Left hindlimb (tissue), 1 donor: ENCODE measurements around the gene CEACAM3.

Experiments
- DNase-seq: peaks from one replicate; pipeline ENCODE4 v3.0.0-alpha.2; 2018

Gene CEACAM3

DNA sequence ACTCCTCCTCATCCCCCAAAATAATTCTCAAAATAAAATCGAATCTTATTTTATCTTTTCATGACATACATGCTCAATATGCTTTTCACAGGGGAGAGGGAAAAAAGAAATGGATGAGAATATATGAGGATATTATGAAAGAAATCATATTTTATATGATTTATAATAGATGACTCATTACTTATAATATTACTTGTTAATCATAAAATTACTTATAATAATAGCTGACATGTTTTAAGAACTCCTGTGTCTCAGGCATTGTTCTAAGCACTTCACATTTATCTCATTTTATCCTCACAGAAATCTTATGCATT lies 3.0 kb upstream of the CEACAM3 start:
- no peak for DNase-seq

DNA sequence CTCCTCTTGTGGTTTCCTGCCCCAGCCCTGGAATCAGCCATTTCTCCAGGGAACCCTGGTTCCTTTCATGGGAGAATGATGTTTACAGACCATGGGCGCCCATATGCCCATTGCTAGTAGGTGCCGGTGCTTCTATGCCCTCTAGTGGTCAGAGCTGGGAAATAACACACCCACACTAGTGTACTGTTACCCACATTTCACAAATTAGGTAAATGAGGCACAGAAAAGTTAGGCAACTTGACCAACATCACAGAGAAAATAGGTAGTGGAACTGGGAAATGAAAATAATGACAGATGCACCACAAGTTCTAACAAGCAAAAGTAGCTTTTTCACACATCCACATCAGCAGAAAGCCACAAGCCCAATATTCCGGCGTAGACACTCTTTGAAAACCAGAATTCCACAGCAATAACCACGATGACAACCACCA lies 1.3 kb upstream of the CEACAM3 start:
- DNase-seq = no peak

DNA sequence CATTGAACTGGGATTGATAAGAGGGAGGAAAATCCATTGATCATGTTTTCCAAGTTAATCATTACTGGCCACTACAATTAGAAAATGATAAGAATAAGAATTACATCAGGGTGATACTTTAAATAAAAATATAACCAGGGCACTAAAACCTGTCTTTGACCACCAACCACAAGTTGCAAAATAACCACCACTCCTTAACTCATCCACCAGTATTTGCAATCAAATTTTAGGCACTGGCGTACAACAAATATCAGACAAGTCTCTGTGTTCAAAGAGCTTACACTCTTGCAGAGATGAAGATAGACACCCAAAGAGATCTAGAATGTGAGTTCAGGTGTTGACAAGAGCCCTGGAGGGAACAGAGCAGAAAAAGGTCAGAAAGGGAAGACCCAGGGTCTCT lies 514 bp downstream of the CEACAM3 start:
- no peak for DNase-seq

DNA sequence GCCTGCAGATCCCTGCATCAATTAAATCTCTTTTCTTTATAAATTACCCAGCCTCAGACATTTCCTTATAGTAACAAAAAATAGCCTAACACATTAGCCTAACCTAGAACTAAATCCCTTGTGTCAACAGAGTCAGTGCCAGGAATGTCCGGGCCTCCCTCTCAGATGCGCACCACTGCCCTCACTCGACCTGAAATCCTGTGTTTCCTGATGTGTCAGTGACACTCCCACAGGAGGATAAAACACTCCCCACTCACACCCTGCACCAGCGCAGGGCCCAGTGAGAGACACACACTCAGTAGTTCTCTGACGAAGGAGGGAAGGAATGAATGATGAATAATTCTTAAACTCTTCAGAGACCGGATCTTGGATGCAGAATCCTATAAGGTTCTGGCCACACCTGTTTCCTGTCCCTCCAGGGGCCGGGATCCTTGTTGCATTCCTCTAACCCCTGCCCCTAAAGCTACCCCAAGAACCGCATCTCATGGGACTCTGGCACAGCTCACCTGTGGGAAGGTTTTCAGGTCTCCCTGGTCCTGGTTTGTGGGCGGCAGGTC lies 3.1 kb downstream of the CEACAM3 start:
- no peak for DNase-seq

DNA sequence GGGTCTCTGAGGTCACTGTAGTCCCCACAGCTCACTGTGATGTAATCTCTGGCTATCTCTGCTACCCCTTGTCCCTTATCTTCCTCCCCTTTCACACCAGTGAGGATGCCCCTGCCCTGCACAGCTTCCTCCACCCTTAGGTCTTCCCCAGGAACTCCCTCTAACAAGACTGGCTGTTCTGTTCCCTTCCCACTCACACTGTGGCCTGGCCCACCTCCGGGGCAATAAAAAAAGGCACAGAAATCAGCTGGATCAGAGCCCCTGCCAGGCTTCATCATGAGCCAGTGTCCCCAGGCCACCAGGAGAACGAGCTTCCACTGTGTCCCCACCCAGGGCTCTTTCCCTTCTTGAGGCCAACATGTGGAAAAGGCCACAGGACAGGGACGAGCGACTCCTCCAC lies 4.6 kb downstream of the CEACAM3 start:
- DNase-seq = no peak

DNA sequence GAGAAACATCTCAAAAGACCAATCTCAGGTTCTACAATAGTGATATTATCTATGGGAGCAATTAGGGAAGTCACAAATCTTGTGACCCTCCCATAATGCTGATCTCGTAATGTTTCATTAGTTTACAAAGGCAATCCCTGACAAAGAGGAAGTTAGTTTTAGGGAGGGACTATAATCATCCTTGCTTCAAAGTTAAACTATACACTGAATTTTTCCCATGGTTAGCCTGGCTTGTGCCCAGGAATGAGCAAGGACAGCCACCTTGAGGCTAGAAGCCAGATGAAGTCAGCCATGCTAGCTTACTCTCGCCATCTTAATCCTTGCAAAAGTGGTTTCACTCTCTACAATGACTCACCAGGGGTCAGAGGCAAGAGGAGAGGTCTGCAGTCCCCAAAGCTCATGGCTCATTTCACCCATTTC lies 5.4 kb downstream of the CEACAM3 start:
- DNase-seq = no peak

DNA sequence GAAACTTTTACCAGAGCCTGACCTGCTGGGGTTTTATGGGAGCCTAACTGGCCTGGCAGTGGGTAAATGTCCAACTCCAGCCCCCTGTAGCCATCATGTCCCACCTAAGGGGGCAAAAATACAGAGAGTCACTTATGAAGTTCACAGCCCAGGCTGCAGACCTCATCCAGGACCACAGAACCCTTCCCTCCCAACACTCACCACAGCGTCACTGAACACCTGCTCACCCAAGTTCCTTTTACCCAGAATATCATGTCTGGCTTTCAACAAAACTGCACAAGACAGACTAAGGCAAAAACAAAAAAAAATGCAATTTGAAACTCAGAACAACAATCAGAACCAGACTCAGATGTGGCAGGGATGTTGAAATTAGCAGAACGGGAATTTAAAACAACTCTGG lies 6.4 kb downstream of the CEACAM3 start:
- DNase-seq = no peak

DNA sequence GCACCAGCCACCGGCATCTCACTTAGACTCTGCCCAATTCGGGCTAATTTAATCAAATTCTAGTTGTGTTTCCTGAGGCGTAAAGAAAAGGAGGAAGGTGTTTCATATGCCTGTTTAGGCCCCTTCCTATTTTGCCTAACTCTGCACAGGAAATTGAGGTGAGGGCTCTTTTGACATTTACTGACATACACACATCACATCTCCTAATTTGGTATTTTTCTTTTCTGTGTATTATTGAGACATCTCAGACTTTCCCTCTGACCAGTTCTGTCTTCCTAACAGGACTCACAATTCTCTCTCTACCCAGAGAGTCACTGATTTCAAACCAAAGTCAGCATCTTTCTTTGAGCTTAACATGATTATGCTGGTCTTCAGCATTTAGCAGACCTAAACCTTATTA lies 7.9 kb downstream of the CEACAM3 start:
- DNase-seq = no peak

DNA sequence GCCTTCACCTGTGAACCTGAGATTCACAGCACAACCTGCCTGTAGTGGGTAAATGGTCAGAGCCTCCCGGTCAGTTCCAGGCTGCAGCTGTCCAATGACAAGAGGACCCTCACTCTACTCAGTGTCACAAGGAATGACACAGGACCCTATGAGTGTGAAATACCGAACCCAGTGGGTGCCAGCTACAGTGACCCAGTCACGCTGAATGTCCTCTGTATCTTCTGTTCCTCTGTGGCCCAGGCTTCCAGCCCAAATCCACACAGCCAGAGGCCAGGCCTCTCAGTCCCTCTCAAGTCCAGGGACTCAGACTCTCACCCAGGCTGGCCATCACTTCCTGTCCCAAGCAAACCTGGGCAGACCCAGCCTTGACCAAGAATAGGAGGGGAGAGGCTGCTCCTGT lies 10.8 kb downstream of the CEACAM3 start:
- no peak for DNase-seq

DNA sequence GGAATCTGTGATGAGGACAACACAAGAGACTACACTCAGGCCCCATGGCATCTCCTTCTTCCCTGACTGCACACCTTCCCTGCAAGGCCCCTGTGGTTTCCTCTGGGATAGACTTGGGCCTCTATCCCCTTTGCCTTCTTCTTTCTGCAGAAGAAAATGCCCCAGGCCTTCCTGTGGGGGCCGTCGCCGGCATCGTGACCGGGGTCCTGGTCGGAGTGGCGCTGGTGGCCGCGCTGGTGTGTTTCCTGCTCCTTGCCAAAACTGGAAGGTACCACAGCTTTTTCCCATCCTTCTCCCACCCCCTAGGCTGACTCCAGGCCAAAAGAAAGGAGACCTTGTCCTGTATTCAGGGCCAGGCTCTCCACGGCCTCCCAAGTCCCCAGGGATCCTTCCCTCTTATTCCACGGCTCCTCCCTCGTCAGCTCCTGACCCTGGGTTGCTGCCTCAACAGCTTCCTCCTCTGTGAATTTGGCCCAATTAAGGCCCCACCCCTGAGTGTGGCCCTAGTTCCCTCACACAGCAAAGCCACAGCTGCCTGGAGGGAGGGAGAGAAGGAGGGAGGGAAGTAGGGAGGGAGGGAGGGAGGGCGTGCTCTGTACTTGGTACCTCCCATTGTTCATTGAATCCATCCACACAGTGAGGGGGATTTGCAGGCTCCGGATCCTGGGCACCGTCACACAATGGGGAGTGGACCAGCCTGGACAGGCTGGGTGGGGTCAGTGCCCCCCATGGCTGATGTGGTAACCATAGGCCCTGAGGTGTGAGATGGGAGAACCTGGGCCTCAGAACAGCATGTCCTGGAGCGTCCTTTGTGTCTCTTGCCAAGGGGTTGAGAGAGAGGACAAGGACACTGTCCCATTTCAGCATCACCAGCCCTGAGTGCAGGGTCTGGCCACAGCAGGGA lies 12.5 kb downstream of the CEACAM3 start:
- DNase-seq = no peak

DNA sequence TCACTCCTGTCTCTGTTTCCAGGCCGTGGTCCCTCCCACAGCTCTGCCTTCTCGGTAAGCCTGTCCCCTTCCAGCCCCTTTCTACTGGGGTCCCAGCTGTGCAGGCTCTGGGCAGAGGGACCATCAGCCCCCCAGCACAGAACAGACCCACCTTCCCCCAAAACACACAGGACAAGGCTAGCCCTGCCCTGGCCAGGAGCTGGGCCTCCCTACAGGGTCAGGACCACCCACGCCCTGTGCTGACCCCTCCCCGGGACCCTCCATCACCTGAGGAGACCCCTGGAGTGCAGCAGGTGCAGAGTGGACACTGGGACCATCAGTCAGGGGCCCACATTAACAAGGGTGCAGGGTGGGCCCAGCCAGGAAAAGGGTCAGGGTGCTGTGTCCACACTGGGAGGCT lies 13.9 kb downstream of the CEACAM3 start:
- DNase-seq = no peak

DNA sequence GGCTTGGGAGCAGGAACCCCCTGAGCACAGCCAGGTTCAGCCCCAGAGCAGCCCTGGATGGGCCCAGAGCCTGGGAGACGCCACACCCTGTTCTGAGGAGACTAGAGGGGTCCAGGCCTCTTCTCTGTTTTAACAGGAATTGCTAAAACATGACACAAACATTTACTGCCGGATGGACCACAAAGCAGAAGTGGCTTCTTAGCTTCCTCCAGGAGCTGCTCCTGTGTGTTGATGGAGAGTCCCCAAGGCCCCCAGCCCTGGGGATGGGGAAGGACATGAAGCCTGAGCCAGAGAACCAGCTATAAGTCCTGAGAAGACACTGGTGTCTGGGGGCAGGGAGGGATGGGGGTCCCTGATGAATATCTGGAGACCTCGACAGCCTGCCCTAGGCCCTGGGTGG lies 14.6 kb downstream of the CEACAM3 start:
- no peak for DNase-seq

DNA sequence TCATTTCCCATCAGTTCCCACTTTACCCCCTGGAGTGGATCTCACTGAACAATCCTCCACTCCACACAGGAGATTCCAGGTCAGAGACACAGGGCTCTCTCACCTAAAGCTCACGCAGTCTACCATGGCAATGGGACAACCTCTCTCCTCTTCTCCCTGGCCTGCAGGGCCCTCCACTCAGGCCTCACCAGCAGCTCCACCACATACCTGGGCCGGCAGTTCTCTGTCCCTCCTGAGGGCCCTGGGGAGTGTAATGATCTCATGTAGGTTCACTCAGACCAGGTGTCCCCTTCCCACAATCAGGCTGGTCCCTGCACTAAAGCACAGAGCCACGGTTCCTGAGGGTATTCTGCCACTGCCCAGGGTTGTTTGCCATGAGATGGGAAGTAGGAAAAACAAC lies 15.6 kb downstream of the CEACAM3 start:
- no peak for DNase-seq

DNA sequence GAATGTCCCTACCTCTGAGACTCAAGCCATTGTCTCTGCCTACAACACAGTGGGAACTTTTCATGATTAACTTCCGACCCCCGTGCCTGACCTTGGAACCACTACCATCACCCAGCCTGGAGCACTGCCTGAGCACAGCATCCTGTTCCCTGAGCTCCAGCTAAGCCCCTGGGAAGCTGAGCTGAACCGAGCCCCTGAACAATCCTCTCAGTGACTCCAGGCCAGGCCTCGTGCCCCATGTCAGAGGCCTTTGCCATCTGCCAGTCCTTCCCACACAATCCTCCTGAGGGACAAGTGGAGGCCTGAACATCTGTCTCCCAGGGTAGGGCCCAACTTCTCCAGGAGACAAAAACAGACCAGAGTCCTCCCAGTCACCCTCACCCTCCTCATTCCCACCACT lies 17.5 kb downstream of the CEACAM3 start:
- no peak for DNase-seq

DNA sequence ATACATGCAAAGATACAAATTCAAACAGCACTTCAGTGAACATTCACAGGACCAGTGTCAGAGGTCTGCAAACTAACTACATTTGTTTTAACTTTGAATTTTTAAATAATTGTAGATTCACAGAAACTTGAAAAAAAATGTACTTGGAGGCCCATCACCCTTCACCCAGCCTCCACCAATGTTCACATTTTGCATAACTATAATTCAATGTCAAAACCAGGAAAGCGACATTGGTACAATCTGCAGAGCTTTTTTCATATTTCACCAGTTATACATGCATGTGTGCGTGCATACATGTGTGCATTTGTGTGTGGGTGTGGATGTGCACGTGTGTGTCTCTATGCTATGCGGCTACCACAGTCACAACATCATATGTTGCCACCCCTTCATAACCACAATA lies 18.9 kb downstream of the CEACAM3 start:
- DNase-seq = no peak

DNA sequence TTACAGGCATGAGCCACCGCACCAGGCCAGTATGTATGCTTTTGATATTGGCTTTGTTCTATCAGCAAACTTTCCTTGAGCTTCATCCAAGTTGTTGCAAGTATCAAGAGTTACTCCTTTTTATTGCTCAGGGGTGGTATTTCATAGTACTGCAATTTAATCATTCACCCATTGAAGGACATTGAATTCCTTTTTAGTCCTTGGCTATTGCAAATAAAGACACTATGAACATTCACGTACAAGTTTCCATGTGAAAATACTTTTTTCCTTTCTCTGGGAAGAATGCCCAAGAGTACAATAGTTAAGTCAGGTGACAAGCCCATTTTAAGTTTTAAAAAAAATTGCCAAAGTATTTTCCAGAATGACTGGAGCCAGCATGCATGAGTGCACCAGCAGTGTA lies 20.4 kb downstream of the CEACAM3 start:
- DNase-seq = no peak

DNA sequence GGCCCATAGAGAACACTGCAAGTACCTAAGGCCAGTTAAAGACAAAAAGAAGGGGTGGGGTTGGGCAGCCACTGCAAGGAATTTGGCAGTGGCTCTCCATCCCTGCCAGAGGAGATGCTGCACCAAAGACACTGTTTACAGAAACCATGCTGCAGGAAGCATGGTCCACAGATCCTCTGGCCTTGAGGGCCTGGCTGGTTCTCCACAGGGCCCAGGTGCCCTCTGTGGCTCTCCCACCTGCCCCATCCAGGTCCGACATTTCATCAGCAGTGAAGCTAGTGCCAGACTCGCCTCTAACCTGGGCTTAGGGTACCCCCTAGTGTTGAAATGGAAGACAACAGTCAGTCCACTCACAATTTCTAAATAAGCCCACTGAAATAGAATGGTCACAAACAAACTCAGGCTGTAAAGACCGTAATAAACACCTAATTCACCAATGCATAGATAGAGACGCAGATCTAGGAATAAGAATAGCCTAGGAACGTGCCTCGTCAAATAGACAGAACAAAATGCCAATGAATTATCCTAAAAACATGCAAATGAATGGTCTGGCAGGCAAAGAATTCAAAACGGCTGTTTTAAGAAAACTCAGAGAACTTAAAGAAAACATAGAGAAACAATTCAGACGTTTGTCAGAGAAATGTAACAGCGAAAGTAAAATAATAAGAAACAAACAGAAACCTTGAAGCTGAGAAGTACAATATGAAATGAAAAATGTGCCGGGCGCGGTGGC lies 24.8 kb downstream of the CEACAM3 start:
- no peak for DNase-seq

DNA sequence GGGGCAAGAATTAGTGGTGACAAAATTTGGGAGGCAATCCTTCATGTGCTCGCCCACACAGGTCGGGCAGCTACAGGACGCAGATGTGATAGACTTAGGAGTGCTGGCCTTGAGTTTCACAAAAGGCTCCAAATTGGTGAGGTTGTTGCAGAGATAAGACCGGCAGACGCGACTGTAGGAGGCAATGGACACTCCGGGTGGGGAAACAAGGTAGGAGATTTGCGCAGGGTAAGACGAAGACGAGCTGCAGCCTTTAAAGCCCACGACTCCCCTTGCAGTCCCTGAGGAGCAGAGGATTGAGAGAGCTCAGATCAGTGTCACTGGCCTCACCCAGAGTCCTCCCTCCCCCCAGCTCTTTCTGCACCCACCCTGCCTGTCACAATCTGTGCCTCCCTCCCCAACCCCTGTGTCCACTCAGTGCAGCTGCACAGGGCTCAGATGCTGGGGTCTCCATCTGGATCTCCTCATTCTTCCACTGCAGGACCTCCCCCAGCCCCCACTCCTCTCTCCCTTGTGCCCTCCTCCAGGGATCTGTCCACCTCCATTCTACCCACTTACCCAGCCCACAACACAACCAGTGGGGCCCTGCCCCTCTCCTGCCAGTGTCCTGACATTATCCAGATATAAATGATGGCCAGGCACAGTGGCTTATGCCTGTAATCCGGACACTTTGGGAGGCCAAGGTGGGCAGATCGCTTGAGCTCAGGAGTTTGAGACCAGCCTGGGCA lies 41.8 kb downstream of the CEACAM3 start:
- no peak for DNase-seq

DNA sequence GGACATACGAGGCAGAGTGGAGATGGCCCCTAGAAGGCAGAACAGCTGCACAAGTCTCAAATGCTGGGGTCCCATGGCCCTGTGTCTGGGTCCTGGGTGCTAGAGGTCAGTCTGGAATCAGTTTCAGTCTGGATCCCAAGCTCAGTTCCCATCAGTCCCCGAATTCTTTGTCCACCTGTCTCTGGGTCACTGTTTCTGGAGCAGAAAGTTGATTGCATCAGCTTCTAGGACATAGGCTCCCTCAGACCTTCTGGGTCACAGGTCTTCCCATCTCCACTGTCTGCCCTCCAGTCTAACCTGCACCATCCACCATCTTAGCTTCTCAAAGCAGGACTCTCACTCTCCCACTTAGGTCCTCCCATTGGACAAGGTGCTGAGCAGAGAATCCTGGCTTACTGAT lies 42.8 kb downstream of the CEACAM3 start:
- DNase-seq = no peak

DNA sequence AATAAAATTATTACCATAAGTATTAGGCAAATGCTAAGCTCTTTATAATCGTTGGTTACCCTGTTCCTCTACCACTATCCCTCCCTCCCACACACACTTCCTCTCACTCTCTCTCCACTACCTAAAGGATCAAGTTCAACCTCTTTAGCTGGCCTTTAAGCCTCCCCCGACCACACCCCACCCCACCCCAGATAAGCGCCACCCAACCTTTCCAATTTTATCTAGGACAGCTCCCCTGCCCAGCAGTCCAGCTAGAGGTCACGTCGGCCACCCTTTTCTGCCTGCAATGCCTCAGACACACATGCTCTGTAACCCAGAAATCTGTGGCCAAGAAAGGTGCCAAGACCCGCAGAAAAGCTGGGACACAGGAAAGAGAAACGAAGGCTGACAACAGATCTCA lies 47.0 kb downstream of the CEACAM3 start:
- no peak for DNase-seq

DNA sequence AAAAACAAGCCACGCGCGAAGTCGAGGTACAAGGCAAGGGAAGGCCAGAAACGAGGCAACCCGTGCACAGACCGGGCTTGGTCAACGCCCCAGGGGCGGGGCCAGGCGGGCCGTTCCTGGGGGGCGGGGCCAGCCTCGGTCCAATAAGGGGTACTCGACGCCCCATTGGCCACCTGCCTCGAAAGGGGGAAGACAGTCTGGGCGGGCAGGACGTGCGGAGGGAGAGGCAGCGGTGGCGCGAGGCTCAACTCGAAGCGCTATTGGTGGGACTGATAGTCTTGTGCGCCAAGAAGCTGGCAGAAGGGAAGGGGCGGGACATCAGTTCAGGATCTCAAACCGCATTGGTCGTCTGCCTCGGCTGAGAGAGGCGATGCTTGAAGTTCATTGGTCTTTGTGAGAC lies 48.2 kb downstream of the CEACAM3 start, which contains the start of gene LYPD4:
LYPD4 (minus strand) TSS at position 83 of the 400 bp plus-strand sequence. CDS start 5,398 bp downstream, outside the sequence.
- DNase-seq = no peak

DNA sequence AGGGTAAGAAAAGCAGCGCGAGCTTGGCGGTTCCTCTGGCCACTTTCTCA lies 48.4 kb downstream of the CEACAM3 start, which contains the start of gene DMRTC2:
DMRTC2 (plus strand) TSS at position 42 of the 50 bp plus-strand sequence. CDS start 2,387 bp downstream, outside the sequence.
- no peak for DNase-seq

DNA sequence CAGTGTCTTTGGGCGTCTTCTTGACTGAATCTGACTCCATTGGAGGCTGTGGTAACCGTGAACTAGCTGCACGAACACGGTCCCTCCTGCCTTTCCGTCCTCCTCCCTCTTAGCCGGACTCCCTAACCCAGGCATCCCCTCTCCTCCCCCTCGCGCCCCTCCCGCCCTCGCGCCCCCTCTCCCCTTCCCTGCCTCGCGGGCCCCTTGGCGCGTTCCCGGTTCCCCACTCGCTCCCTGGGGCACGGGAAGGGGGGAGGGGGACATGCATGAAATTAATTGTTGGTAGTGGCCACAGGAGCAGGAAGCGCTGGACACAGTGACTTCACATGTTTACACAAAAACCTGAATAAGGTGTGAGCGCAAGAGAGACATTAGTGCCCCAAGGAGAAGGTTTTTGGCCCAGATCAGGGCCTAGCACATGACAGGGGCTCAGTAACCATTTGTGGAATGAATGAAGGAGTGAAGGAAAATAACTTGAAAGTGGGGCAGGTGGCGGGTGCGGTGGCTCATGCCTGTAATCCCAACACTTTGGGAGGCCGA lies 48.7 kb downstream of the CEACAM3 start:
- DNase-seq = no peak
